Epidermal melanocyte (primary cell): ENCODE measurements around the gene GNAQ.
A peak's percentile ranks its signal among the peaks of the same experiment; 100 is the strongest.
"Not testable (repeated sequence)": the region's sequence is repeated elsewhere in the genome, so short reads cannot be mapped to it uniquely, and the experiment has no call there.

Experiments used
- DNase-seq: peaks from one replicate; pipeline ENCODE4 v3.0.0; 2011; ENCODE audit warnings: low spot score; ENCODE audit not compliant: insufficient read length

GNAQ gene

GRCh38 chr9:78031444-78031892 lies at the start of gene GNAQ:
GNAQ (minus strand) TSS chr9:78031811; CDS start chr9:78031235, 576 bp downstream.
- no peak for DNase-seq

GRCh38 chr9:78074385-78075291 lies 43.0 kb upstream of the GNAQ start:
- no peak for DNase-seq

GRCh38 chr9:78073722-78074121 lies 42.1 kb upstream of the GNAQ start:
- DNase-seq = no peak

GRCh38 chr9:78072586-78073199 lies 41.1 kb upstream of the GNAQ start:
- DNase-seq = no peak

- DNase-seq = no peak
These were observed 38.9 kb upstream of the GNAQ start for GRCh38 chr9:78070521-78070920.

- no peak for DNase-seq
These were observed 32.5 kb upstream of the GNAQ start for GRCh38 chr9:78064075-78064474.

- DNase-seq = no peak
These were observed 31.1 kb upstream of the GNAQ start for GRCh38 chr9:78062710-78063109.

- not testable (repeated sequence) for DNase-seq
These were observed 22.6 kb upstream of the GNAQ start for GRCh38 chr9:78054218-78054617.

GRCh38 chr9:78053627-78054026 lies 22.0 kb upstream of the GNAQ start:
- DNase-seq = no peak

- DNase-seq = no peak
These were observed 18.8 kb upstream of the GNAQ start for GRCh38 chr9:78050421-78050820.

- DNase-seq = no peak
These were observed 17.9 kb upstream of the GNAQ start for GRCh38 chr9:78049484-78049883.

GRCh38 chr9:78047106-78047505 lies 15.5 kb upstream of the GNAQ start:
- DNase-seq = no peak

- DNase-seq = no peak
These were observed 14.5 kb upstream of the GNAQ start for GRCh38 chr9:78046112-78046511.

GRCh38 chr9:78044886-78045285 lies 13.3 kb upstream of the GNAQ start:
- DNase-seq = no peak

GRCh38 chr9:78044189-78044588 lies 12.6 kb upstream of the GNAQ start:
- DNase-seq = no peak

- DNase-seq = no peak
These were observed 10.4 kb upstream of the GNAQ start for GRCh38 chr9:78041971-78042370.

GRCh38 chr9:78040726-78041125 lies 9.1 kb upstream of the GNAQ start:
- DNase-seq = no peak

- DNase-seq = no peak
These were observed 7.1 kb upstream of the GNAQ start for GRCh38 chr9:78038620-78039300.

- peak; percentile 75 for DNase-seq
These were observed 3.9 kb upstream of the GNAQ start for GRCh38 chr9:78035383-78035993.

- no peak for DNase-seq
These were observed 2.3 kb upstream of the GNAQ start for GRCh38 chr9:78033870-78034269.

- DNase-seq = no peak
These were observed 1.3 kb upstream of the GNAQ start for GRCh38 chr9:78032730-78033457.
